LNCaP clone FGC (cell line): ENCODE results near the gene MRPL23.

Experiments
- DNase-seq: peaks from one replicate; pipeline ENCODE4 v3.0.0-alpha.2; 2011; ENCODE audit warnings: low read depth
- H3K4me3 ChIP-seq: 2 replicates; pipeline ENCODE4 v1.5.1; 2011; ENCODE audit warnings: mild to moderate bottlenecking, low read depth, low read length, control low read depth
- TF ChIP-seq, protein P1 (sequence below): IDR thresholded peaks from 2 replicates; pipeline ENCODE4 v1.5.1; 2012; ENCODE audit warnings: mild to moderate bottlenecking; ENCODE audit not compliant: control insufficient read depth, insufficient read depth; ENCODE audit errors: extremely low read depth

MRPL23 gene

DNA sequence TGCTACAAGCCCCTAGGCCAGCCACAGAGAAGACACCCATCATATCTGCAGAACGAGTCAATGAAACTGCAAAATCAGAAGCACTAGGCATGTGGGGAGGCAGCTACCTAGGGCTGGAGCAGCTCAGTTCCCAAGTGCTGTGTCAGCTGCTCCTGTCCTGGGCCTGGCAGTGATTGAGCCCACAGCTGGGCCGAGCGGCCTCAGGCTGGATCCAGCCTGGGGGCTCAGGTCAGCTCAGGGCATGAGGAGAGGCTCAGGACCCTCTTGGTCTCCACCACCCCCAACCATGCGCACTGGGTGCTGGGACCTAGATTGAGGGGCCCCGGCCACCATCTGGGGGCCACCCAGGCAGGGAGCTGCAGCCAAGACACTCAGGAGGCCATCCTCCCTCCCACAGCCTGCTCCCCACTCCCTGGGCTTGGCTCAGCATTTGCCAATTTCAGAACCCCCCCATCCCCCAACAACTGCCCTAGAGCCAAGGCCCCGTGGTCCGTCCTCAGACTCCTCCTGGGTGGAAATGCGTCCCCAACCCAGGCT lies 30.1 kb upstream of the MRPL23 start:
- TF ChIP-seq, protein P1, sequence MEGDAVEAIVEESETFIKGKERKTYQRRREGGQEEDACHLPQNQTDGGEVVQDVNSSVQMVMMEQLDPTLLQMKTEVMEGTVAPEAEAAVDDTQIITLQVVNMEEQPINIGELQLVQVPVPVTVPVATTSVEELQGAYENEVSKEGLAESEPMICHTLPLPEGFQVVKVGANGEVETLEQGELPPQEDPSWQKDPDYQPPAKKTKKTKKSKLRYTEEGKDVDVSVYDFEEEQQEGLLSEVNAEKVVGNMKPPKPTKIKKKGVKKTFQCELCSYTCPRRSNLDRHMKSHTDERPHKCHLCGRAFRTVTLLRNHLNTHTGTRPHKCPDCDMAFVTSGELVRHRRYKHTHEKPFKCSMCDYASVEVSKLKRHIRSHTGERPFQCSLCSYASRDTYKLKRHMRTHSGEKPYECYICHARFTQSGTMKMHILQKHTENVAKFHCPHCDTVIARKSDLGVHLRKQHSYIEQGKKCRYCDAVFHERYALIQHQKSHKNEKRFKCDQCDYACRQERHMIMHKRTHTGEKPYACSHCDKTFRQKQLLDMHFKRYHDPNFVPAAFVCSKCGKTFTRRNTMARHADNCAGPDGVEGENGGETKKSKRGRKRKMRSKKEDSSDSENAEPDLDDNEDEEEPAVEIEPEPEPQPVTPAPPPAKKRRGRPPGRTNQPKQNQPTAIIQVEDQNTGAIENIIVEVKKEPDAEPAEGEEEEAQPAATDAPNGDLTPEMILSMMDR = no peak
- H3K4me3 ChIP-seq = no peak overlapping the region
- no peak for DNase-seq

DNA sequence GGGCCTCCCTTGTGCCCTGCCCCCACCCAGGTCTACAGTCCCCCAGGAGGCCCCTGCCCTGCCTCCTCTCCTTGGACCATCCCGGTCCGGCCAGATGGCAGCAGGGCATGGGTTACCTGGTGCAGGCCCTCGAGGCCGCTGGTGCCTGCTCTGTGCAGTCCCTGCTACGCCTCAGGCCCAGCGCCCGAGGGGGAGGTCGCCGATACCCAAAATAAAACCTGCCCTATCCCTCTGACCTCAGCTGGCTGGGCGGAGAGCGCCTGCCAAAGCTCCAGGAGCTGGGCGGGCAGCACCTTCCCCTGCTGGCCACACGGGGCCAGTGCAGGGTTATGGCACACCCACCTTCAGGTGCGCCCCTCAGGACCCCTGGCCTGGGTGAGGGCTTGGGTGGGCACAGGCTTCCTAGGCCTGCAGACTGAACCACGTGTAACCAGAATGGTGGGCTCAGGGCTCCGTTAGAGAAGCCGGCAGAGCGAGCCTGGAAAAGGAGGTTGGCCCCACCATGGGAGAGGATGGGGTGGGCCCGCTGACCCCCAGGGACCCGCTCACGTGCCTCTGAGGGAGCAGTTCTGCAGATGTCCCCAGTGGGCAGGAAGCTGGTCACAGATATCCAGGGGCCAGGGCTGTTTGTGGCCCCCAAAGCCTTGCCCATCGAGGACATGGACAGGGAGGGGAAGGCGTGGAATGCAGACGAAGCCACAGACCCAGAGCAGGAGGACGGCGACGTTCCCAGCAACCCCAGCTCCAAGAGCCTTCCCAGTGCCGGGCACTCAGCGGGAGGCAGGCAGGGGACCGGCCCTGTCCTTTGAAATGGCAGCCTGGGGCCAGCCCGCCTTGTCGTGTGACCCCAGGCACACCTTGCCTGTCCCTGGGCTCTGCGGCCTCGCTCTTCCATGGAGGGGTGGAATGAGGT lies 29.4 kb upstream of the MRPL23 start:
- no peak for DNase-seq
- TF ChIP-seq, protein P1 = peak; percentile 23; the same call in 1 of the 2 replicates
- no peak overlapping the region for H3K4me3 ChIP-seq

DNA sequence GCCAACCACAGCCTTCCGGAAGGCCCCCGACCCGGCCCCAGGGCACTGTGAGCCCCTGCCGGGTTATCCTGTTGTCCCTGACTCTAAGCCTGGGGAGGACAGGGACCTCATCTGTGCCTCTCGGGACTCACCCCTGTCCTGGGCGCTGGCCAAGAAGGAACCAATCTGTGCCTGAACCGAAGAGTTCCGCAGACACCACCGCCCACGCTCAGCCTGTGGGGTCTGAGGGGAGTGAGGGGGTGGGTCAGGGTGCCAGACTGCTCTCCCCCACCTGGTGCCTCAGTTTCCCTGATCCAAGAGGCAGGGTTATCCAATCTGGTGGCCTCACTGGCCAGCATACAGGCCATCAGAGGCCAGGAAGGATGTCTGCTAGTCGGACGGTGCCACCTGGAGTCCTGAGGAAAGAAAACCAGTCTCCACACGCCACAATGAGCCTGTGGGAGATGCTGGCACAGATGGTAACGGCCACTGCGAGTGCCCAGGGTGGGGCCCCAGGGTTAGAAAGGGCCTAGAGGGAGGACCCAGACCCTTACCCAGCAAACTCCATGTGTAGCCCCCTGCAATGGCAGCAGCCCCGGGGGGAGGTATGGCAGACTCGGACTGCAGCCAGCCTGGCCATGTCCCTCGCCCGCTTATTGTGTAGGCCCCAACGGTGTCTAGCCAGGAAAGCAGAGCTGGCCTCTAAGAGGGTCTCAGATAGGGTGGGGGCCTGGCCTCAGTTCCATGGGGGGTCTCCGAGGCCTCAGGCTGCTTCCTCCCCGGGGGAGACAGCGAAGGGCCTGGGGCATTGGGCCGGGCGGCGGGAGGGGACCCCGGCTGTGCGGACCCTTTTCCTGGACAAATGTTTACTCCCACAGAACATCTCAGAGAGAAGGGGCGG lies 28.5 kb upstream of the MRPL23 start:
- no peak overlapping the region for H3K4me3 ChIP-seq
- TF ChIP-seq, protein P1 = 0 out of 2 replicates have a peak, but pooled peaks have one; percentile 15
- DNase-seq = no peak

DNA sequence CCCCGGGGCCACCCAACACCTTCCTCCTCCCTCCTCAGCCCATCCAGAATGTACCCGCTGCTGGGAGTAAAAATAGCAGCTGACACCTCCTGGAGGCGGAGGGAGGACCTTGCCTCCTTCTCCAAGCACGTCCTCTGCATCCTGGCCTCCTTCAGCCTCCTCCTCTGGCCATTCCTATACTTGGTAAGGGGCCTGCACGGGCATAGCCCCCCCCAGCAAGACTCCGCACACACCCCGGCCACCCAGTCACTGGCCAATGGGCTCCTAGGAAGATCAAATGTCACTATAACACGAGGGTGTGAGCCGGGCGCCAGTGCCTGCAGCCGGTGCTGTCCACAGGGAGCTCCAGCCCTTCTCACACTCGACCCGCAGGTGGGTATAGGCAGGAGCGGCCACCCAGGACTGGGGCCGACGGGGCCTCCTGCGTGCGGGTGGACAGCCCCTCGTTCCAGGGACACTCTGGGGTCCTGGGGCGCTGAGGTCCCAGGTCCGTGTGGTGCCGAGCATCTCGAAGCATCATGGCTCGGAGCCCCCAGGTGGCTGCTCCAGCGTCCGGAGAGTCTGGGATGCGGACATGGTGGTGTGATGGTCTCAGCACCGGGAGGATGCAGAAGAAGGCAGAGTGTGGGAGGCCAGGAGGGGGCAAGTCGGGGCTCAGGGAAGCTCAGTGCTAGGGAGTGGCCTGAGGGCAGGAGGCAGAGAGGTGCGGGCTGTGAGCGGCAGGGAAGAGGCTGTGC lies 27.6 kb upstream of the MRPL23 start, which contains the start of gene TNNT3:
TNNT3 (plus strand) TSS at position 313 of the 737 bp plus-strand sequence. CDS start 3,172 bp downstream, outside the sequence.
- no peak for DNase-seq
- TF ChIP-seq, protein P1 = no peak
- no peak within 1 kb of the TSS for H3K4me3 ChIP-seq

DNA sequence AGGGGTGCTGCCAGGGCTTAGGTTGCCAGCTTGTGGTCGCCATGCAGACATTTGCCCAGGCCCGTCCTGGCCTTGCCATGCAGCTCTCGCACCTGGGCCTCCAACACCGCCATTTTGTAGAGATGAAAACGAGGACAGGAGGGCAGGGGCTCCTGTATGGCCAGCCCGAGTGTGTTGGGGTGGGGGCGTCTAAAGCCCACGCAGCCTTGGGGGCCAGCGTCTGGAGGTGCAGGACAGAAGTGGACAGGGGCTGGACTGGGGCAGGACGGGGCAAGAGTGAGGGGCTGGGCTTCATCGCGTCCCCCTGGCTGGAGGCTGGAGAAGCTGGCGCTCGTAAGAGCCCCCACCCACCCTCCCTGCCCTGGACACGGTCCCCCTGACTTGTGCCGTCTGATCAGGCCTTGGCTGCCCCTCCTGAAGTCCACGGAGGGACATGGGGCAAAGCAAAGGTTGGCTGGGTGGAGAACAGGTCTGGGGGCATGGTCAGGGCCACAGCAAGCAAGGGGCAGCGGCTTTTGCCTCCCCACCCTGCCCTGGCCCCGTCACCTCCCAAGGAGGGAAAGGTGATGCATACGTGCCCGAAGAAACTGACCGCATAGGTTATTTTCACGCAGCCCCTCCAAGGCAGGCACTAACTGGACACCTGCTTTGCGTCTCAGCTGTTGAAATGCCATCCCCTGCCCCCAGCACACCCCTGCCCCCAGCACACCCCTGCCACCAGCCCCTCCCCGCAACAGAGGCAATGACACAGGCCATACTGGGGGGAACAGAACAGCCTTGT lies 26.8 kb upstream of the MRPL23 start:
- TF ChIP-seq, protein P1 = no peak
- DNase-seq = no peak
- H3K4me3 ChIP-seq = no peak overlapping the region
